Measurements from ENCODE around the gene GNE.
"Not testable (repeated sequence)": the region's sequence is repeated elsewhere in the genome, so short reads cannot be mapped to it uniquely, and the experiment has no call there.

The GNE gene

DNA sequence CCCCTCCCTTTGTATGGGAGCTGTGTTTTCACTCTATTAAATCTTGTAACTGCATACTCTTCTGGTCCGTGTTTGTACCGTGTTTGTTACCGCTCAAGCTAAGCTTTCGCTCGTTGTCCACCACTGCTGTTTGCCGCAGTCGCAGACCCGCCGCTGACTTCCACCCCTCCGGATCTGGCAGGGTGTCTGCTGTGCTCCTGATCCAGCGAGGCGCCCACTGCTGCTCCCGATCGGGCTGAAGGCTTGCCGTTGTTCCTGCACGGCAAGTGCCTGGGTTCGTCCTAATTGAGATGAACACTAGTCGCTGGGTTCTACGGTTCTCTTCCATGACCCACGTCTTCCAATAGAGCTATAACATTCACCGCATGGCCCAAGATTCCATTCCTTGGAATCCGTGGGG lies 6.6 kb upstream of the GNE start:
- no peak for DNase-seq (ENCODE audit: low spot score)

GRCh38 chr9:36263683-36264082 lies 5.4 kb upstream of the GNE start:
- DNase-seq (ENCODE audit: low spot score) = peak; percentile 51

GRCh38 chr9:36258996-36259533 lies 817 bp upstream of the GNE start:
- DNase-seq (ENCODE audit: low spot score) = peak; percentile 48

- no peak for DNase-seq (ENCODE audit: low spot score)
These were observed 6.8 kb downstream of the GNE start for GRCh38 chr9:36251428-36251827.

DNA sequence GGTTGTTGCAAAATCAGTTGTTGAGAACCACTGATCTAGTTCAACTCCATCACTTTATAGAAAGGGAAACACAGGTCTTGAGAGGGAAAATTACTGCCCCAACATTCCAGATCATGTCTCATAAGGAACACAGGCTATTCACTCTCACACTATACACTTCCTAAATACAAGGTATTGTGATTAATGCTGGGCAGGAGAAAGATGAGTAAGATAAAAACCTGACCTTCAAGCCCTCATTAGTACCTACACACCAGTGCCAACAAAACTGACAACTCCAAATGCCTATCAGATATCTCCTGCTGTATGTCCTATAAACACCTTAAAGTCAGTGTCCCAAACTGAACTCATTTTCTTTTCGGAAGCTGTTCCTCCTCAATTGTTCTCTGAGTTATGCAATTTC lies 8.2 kb downstream of the GNE start:
- no peak for DNase-seq (ENCODE audit: low spot score)

GRCh38 chr9:36249189-36249588 lies 9.1 kb downstream of the GNE start:
- no peak for DNase-seq (ENCODE audit: low spot score)

- peak; percentile 70 for DNase-seq (ENCODE audit: low spot score)
These were observed 10.2 kb downstream of the GNE start for GRCh38 chr9:36248061-36248460.

- no peak for DNase-seq (ENCODE audit: low spot score)
These were observed 10.9 kb downstream of the GNE start for GRCh38 chr9:36247356-36247755.

GRCh38 chr9:36245906-36246305 lies 12.3 kb downstream of the GNE start:
- DNase-seq (ENCODE audit: low spot score) = no peak

DNA sequence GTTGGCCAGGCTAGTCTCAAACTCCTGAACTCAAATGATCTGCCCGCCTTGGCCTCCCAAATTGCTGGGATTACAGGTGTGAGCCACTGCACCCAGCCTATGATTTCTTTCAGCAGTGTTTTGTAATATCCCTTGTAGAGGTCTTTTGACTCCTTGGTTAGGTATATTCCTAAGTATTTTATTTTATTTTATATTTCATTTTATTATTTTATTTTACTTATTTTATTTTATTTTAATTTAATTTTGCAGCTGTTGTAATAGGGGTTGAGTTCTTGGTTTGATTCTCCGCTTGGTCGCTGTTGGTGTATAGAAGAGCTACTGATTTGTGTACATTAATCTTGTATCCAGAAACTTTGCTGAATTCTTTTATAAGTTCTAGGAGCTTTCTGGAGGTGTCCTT lies 18.6 kb downstream of the GNE start:
- not testable (repeated sequence) for DNase-seq (ENCODE audit: low spot score)

DNA sequence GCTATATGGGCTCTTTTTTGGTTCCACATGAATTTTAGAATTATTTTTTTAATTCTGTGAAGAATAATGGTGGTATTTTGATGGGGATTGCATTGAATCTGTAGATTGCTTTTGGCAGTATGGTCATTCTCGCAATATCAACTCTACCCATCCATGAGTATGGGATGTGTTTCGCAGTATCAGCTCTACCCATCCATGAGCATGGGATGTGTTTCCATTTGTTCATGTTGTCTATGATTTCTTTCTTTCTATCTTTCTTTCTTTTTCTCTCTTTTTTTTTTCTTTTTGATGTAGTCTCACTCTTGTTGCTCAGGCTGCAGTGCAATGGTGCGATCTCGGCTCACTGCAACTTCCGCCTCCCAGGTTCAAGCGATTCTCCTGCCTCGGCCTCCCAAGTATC lies 19.0 kb downstream of the GNE start:
- DNase-seq (ENCODE audit: low spot score) = not testable (repeated sequence)

- no peak for DNase-seq (ENCODE audit: low spot score)
These were observed 21.0 kb downstream of the GNE start for GRCh38 chr9:36237230-36237629.

- no peak for DNase-seq (ENCODE audit: low spot score)
These were observed 35.8 kb downstream of the GNE start for GRCh38 chr9:36222449-36222848.

DNA sequence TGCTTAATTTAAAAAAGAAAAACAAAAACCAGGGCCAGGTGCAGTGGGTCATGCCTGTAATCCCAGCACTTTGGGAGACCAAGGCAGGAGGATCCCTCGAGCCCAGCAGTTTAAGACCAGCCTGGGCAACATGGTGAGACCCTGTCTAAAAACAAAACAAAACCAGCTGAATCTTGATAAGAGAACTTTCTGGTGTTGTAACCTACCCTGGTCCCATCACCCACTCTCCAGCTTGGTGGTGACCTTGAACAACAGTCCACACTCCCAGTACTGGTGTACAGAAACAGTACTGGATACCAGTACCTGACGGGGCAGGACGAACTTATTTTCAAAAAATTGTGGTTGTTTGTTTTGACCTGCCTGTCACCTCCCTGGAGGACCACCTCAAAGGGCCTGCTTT lies 36.6 kb downstream of the GNE start:
- DNase-seq (ENCODE audit: low spot score) = no peak

DNA sequence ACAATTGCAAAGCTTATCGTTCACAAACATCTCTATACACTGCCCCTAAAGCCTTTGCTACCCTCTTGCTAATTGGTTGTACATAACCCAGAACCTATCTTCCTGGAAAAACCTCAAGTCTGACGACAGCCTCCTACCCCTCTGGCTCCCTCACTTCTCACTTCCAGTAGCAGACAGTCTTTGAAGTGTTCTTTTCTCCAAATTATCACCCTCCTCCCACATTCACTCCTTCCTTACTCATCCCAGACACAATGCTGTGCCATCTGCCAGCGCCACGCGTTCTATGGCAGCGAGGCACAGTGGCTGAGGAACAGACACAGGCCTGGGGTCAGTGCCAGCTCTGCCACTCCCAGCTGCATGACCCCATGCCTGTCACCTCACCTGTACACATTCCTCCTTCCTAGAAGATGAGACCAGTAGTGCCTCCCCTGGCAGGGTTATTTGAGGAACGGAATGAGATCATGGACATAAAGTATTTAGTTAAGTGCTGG lies 39.8 kb downstream of the GNE start:
- no peak for DNase-seq (ENCODE audit: low spot score)

DNA sequence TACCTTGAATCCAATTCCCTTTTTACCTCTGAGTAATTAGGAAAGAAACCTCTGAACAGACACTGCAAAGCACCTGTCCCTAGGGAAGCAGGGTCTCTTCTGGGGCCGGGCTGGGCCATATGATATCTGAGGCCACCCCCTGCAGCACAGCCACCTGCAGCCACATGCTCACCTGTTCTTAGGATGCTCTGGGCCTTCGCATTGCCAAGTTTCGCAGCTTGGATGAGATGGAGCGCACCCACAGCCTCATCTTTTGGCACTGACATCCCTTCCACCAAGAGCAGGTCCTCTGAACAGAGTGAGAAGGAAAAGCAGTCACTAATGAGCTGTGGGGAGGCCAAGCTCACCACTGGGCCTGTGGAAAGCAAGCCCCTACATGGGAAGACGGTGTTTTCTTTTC lies 40.2 kb downstream of the GNE start:
- DNase-seq (ENCODE audit: low spot score) = no peak

- DNase-seq (ENCODE audit: low spot score) = no peak
These were observed 40.8 kb downstream of the GNE start for GRCh38 chr9:36217256-36217968.

DNA sequence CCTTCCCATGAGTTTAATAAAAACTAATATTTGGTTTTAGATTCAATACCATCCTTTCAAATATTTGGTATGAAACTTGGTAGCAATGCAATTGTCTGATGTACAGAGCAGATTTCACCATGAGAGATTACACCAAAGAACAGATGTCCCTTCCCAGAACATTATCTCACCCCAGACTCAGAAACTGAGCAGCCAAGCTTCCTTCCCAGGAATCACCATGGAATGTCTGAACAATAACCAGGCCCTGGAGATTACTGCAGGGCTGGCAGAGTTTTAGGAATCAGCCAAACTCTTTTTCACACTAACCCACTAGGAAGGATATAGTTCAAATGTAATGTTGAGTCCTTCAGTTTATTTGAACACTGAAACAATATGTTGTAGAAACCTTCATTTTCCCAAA lies 43.7 kb downstream of the GNE start:
- no peak for DNase-seq (ENCODE audit: low spot score)

DNA sequence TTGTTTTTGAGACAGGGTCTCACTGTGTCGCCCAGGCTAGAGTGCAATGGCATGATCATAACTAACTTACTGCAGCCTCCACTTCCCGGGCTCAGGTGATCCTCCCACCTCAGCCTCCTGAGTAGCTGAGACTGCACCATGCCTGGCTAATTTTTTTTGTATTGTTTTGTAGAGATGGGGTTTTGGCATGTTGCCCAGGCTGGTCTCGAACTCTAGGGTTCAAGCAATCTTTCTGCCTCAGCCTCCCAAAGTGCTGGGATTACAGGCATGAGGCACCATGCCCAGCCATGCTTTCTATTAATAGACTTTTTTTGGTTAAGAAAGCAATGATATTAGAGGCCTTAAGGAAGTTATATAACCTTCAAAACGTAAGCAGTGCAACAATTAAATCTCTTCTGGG lies 44.3 kb downstream of the GNE start:
- DNase-seq (ENCODE audit: low spot score) = no peak

DNA sequence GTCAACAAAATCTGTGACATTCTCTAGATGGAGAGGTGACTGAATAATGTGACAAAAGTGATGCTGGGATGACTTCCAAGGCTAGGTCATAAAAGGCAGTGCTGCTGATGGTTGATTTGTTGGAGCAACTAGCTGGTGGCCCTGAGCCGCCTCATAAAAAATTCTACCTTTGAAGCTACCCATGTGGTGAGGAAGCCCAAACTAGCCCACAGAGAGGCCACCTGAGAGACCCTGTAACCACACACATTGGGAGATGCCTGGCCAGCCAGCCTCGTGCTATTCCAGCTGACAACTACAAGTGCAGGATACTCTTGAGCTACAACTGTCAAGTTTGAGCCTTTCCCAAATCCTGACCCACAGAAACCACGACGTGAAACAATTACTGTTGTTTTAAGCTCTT lies 44.9 kb downstream of the GNE start:
- DNase-seq (ENCODE audit: low spot score) = no peak

DNA sequence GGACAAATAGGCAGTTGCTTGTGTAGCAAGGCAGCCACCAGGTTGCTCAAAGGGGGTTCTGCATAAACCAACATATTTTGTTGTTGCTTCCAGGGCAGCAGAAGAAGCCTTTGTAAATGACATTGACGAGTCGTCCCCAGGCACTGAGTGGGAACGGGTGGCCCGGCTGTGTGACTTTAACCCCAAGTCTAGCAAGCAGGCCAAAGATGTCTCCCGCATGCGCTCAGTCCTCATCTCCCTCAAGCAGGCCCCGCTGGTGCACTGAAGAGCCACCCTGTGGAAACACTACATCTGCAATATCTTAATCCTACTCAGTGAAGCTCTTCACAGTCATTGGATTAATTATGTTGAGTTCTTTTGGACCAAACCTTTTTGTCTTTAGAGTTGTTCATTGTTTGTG lies 46.7 kb downstream of the GNE start:
- DNase-seq (ENCODE audit: low spot score) = no peak

DNA sequence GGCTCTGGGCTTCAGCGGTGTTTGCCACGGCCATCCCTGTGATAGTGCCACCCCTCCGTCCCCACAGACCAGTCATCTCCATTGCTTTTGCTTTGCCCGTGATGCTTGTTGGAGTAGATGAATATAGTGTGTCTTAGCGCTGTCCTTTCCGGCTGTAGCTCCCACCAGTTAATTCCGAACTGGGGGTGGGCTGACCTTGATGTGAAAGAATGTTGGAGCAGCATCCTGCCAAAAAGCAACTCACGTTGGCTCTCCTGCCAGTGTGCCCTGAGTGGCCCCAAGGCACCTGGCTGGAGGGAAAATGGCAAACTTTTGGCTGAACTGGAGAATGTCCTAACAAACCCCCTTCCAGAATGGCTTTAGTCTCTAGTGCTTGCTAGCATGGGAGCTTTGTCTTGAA lies 47.5 kb downstream of the GNE start:
- no peak for DNase-seq (ENCODE audit: low spot score)

GRCh38 chr9:36208521-36209253 lies 49.6 kb downstream of the GNE start:
- DNase-seq (ENCODE audit: low spot score) = no peak

Data from pons (tissue), 1 donor.